HFFc6 (cell line): ENCODE results near the gene ACOT12. TPM values are rescaled to one million over a fixed set of nuclear protein-coding genes. Genes with fewer than 3 reads are reported as not detected.

Experiments used
- DNase-seq: peaks from one replicate; pipeline ENCODE4 v3.0.0-alpha.2; 2018
- H3K27ac Mint-ChIP-seq: 2 replicates; pipeline ENCODE4 v1.8.0; 2020; ENCODE audit warnings: mild to moderate bottlenecking, mixed read lengths
- H3K27me3 Mint-ChIP-seq: 2 replicates; pipeline ENCODE4 v1.8.0; 2021; ENCODE audit warnings: mild to moderate bottlenecking, moderate library complexity, mixed read lengths; ENCODE audit not compliant: insufficient read depth
- H3K36me3 Mint-ChIP-seq: 2 replicates; pipeline ENCODE4 v1.8.0; 2021; ENCODE audit warnings: low read depth, mixed read lengths
- H3K4me1 Mint-ChIP-seq: 2 replicates; pipeline ENCODE4 v1.8.0; 2020; ENCODE audit warnings: low read depth, mixed read lengths
- H3K4me3 Mint-ChIP-seq: 2 replicates; pipeline ENCODE4 v1.8.0; 2020; ENCODE audit warnings: mild to moderate bottlenecking, moderate library complexity, mixed read lengths
- H3K9me3 Mint-ChIP-seq: 2 replicates; pipeline ENCODE4 v1.8.0; 2020; ENCODE audit warnings: mild to moderate bottlenecking, mixed read lengths
- CTCF ChIP-seq: fragments of 200-600 bp; sonication (generic); IDR thresholded peaks from 2 replicates; pipeline ENCODE4 v1.5.0; 2021; ENCODE audit warnings: antibody characterized with exemption, mild to moderate bottlenecking
- total RNA-seq, 6 experiments: library from RNA; stranded (reverse); fragmentation: NEBNext Ultra II Directional; extraction: Animal tissue kit (Norgen Biotek cat#: 25700); gene quantifications; 2 replicates in 1 of 6; 3 replicates in 5 of 6; pipeline ENCODE4 v1.2.3, GENCODE V29; 2021

Gene ACOT12
- total RNA-seq, 6 experiments from 2014 or later, result not detected

GRCh38 chr5:81286059-81286617 is 107.8 kb downstream of the ACOT12 start:
- TF ChIP-seq CTCF, result no peak
- no peak for DNase-seq
- Mint-ChIP-seq H3K36me3 (peaks cover 2% of the 10 kb centered on the region), H3K27ac (no peak overlapping the region), H3K27me3 (no peaks in the 10 kb centered on the region; the same call in 1 of the 2 replicates), H3K4me1 (peaks cover 8% of the 10 kb centered on the region), H3K4me3 (no peak overlapping the region), H3K9me3 (peaks cover 2% of the 10 kb centered on the region; the same call in 1 of the 2 replicates)

GRCh38 chr5:81283976-81284375 is 110.0 kb downstream of the ACOT12 start:
- H3K27me3 Mint-ChIP-seq, result no peaks in the 10 kb centered on the region; the same call in 1 of the 2 replicates
- H3K4me1 Mint-ChIP-seq, result no peaks in the 10 kb centered on the region; the same call in 1 of the 2 replicates
- no peak overlapping the region for H3K4me3 Mint-ChIP-seq
- DNase-seq, result no peak
- H3K36me3 Mint-ChIP-seq, result no peaks in the 10 kb centered on the region
- no peak for TF ChIP-seq CTCF
- H3K9me3 Mint-ChIP-seq, result no peaks in the 10 kb centered on the region
- H3K27ac Mint-ChIP-seq, result no peak overlapping the region

Other genes with a start within 250 kb of the ACOT12 start
- gene CKMT2, start 160.8 kb downstream of the ACOT12 start, total RNA-seq, result not detected
- gene ZCCHC9, start 92.5 kb downstream of the ACOT12 start, total RNA-seq, result 10 to 100 TPM; 26.8 to 33.9 (median 31.7) TPM